Left renal pelvis (tissue), 4 donors: ENCODE results near the gene ST3GAL6. TPM values are rescaled to one million over a fixed set of nuclear protein-coding genes. Genes with fewer than 3 reads are reported as not detected.

Source experiments
- DNase-seq, 4 donors: peaks; one replicate each; pipeline ENCODE4 v3.0.0-alpha.2; 2013; ENCODE audit warnings: low read depth in 4 of 4, low spot score in 3 of 4
- polyA plus RNA-seq, 4 donors: library from polyadenylated mRNA; unstranded; fragments of 120-200 nt; gene quantifications; one replicate each; pipeline ENCODE4 v1.2.1, GENCODE V29; 2013; ENCODE audit not compliant: insufficient read length in 4 of 4

Gene ST3GAL6
- polyA plus RNA-seq, 4 donors: 15.5 to 78.4 (median 74.8) TPM

- DNase-seq: no peak
Measured at GRCh38 chr3:98775459-98776139, 12.5 kb downstream of the ST3GAL6 start.

- DNase-seq: no peak
Measured at GRCh38 chr3:98776140-98776493, 13.0 kb downstream of the ST3GAL6 start.

- no peak for DNase-seq
Measured at GRCh38 chr3:98777286-98777685, 14.1 kb downstream of the ST3GAL6 start.

DNA sequence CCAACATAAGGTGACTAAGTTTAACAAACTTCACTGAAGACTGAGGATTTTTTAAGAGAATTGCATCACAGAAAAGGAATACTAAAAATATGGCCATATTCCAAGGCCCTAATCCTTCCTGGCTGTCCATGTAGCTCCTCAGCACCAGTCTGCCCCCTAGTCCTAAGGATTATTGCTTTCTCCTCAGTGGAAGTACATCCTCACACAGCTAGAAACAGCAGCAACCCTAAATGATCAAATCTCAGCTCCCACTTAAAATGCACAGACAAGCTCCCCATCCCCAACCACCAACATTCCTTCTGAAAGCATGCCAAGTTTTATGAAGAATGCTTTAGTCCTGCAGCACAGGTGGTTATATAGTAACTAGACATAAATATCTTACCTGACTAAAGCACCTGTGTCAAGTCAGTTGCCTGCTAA is 14.7 kb downstream of the ST3GAL6 start:
- DNase-seq: no peak

DNA sequence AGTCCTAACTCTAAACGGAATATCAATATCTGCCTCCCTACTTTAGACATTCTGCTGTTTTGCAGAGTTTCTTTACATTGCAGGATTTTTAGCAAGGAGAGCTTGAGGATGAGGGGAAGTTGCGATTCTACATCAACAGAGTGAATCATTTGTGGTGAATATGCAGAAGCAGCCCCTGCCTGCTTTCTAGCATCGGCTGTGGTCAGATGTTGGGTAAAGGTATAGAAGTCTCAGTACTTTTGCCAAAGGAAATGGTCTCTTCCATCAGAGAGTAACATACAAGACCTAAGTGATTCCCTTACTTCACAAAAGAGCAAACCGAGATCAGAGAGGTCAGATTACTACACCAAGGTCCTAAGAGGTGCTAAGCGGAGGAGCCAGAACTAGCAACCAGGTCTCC is 15.2 kb downstream of the ST3GAL6 start:
- no peak for DNase-seq

DNA sequence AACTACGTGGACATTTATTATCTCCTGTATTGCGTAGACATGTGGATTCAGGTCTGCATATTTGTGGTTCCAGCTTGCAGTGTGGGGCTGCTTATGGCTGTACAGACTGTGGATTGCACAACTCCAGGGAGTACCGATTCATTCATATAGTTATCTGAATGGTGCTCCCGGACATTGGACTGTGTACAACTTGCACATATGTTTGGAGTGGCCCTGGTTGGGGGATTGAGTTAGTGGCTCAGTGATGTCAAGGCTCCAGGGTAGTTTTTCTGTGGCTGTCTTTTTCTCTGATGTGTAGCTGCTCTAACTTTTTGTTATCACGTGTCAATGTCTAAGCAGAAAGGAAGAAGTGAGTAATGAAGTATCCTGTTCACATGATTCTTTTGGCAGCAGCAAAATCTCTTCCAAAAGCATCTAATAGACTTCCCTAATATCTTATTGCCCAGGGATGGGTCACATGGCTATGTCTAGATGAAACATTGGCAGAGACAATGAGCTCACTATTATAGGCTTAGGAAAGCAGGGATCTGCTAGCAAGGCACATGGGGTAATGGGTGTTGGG is 15.8 kb downstream of the ST3GAL6 start:
- DNase-seq: no peak

DNA sequence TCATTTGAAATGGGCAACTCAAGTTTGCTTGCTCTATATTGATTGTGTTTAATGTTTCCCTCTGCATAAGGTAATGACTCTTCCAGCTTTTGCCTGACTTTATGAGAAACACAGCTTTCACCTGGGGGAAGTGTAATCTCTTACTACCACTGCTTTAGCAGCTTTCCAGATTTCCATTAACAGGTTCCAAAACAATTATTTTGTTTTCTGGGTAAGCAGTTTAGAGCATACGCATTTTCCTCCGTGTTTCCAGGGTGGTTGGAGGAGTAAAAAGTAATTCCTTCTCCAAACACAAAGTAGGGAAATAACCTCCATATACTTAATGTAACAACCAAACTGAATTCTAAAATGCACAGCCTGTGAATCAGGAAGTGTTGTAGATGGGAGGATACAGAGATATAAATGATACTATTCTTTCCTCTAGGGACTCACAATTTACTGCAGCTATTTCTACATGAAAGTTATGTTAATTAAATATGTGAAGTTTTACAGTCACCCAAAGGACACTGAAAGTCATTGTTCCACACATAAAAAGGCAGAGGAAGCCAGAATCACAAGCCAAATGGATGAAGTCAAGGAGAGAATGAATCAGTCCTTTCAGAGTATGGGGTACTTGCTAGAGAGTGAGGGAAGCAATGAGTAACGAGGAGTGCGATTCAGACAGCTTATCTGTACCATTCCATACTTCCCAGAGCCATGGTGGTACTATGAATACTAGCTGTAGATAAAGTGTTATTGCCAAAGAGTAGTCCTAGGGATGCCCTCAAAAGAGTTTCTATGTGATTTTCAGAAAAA is 16.6 kb downstream of the ST3GAL6 start:
- DNase-seq: no peak

DNA sequence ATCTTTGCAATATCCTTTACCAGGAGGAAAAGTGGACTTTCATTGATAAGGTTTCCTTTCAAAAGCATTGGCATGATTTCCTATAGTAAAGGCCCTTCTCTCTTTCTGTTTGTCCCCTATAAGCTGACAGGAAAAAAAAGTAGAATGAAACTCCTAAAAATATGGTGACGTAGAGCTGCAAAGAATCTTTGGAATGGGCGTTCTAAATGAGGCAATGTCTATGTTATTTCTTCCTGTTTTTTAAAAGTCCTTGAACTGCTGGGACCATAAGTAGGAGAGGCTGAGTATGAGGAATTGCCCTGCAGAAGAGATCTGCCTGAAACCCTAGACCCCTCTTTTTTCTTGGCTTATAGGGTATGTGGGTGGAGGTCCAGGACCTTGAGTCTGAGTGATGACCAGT is 17.2 kb downstream of the ST3GAL6 start:
- DNase-seq: no peak

GRCh38 chr3:98782824-98783500 is 19.8 kb downstream of the ST3GAL6 start:
- DNase-seq: no peak

- no peak for DNase-seq
Measured at GRCh38 chr3:98784042-98784441, 20.9 kb downstream of the ST3GAL6 start.

DNA sequence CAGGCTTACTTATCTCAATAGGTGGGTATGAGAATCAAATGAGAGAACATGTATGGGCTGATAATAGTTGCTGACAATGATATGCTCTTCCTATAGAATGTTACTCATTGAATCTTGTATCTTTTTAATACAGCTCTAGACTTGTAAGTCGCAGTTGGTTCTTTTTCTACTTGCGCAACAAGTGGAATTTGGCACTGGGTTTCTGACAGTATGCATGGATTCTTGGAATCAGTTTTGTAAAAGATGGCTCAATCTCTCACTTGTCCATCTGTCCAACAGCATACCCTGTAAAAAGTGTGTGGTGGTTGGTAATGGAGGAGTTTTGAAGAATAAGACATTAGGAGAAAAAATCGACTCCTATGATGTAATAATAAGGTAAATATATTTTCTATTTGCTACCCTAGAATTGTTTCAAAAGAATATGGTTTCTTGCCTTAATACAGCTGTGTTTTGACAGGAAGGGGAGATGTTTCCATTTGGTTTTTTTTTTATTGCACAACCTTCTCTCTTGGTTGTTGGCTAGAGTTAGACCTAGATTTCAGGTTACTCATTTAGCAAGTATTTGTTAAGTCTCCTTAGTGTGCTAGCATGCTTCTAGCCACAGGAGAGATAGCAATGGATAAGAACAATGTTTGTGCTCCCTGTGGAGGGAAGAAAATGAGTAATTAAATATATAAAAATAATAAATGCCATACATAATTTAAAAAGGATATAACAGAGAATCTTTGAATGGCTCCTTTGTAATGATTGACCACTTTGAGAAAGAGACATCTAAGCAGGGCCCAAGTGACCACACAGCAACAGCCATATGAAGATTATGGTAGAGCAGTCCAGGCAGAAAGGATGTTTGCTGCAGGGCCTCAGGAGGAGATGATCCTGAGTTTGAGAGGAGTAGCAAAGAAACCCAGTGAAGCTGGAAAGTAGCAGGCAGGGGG is 21.8 kb downstream of the ST3GAL6 start:
- DNase-seq: no peak

DNA sequence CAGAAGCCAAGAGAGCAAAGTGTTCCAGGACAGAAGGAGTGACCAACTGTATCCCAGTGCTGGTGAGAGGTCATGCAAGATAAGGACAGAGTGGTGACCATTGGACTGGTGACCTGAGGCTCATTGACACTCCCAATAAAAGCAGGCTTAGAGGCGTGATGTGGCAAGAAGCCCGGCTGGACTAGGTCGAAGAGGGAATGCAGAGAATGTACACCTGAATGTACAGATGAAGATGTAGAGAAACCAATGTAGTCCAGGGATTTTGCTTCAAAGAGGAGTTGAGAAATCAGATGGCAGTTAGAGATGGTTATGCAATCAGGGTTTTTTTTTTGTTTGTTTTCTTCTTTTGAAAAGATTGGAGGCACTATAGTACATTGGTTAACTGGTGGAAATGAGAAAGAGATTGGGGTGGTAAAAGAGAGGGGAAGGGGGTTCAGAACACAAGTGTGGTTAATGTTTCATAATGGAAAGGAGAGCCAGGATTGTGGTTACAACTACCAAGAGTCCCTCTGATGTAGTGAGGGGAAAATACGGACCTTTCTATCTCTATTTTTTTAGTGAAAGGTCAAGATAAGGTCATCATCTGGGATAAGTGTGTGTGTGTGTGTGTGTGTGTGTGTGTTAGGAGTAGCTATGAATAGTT is 23.3 kb downstream of the ST3GAL6 start:
- DNase-seq: no peak

- DNase-seq: no peak
Measured at GRCh38 chr3:98787181-98787580, 24.0 kb downstream of the ST3GAL6 start.

DNA sequence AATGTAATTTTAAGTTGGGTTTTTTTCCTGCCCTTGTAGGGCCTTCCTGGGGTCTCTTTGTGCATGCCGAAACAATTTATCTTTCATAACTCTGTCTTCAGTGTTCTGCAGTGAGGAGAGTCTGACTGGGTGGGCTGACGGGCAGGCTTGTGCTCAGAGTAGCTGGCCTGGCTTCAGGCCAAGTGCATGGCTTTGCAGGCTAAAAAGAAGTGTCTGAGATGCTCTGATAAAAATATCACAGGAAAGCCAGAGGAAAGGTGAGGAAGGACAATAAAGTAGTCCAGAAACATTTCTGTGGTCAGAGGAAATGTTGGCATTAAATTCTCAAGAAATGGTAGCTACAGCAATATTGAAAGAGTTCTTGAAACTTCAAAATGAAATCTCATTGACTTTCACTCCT is 25.5 kb downstream of the ST3GAL6 start:
- DNase-seq: no peak

DNA sequence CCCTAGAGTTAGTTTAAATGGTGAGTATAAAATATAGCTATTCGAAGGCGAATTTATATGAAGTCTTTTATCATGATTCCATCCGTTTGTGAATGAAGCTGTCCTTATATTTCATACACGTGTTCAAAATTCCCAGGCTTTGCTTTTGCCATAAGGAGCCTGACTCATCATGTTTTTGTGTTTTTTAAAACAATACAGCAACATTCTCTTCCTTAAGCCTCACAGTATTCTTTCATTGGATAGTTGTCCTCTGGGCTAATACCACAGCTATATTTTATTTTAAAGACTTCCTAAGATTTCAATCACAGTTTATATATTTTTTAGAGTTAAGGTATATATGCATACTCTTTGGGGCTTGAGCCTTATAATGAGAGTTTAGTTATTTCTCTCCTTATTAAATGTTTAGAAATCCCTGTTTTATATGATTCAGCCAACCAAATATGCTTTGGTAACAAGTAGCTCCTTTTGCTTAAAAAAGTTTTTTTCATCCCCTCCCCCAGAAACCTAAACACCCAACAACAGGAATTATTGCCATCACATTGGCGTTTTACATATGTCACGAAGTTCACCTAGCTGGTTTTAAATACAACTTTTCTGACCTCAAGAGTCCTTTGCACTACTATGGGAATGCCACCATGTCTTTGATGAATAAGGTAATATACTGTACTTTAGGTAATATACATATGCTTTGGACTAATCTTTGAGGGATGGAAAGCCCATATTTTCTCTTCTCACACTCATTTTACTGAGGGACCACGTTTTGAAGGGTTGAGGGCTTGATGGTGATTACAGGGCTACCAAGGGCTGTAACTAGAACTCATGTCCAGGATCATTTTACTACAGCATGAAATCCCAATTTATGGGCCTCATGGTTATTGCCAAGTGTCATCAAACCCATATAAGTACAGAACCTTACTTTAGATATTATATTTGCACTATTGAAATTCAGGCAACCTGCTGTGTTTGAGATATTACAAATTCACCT is 28.5 kb downstream of the ST3GAL6 start:
- no peak for DNase-seq

GRCh38 chr3:98793971-98794370 is 30.8 kb downstream of the ST3GAL6 start:
- no peak for DNase-seq

DNA sequence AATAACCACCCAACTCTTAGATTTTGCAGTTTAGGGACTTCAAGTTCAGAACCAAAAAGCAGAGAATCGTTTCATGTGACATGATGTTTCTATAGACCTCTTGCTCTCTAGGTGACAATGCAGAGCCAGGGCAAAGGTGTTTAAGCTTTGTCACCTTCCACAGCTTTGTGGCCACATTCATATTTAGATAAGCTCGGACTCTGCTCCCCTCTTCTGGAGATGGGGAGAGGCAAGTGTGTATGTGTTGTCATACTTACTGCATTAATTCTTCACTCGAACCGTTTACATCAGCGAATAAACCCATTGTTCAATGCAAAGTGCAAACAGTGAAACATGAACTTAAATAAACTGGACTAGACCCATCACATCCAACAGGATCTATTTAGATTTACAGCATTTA is 33.2 kb downstream of the ST3GAL6 start:
- no peak for DNase-seq

GRCh38 chr3:98797905-98798304 is 34.8 kb downstream of the ST3GAL6 start:
- DNase-seq: no peak

DNA sequence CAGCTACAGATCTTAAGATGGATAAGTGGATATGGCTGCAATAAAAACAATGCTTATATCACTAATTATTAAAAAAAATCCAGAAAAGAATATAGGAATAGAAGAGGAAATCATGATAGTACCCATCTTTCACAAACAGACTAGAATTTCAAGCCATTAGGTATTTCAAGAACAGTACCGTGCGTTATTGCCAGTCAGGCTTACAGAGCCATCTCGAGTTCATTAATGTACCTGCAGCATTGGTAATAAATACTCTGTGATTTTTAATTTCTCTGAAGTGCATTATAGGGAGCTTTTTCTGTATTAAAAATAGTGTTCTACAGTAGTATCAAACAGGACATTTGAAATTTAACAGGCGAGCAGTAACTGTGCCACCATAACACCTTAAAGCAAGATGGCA is 35.7 kb downstream of the ST3GAL6 start:
- DNase-seq: no peak
